HG03108 (cell line): ENCODE measurements around the gene DOCK2.

Experiments used
- ATAC-seq: cut with Tn5 transposase; IDR thresholded peaks from one replicate; pipeline ENCODE4 v1.9.1; 2021; ENCODE audit warnings: moderate library complexity; ENCODE audit not compliant: unreplicated experiment

DOCK2 gene

DNA sequence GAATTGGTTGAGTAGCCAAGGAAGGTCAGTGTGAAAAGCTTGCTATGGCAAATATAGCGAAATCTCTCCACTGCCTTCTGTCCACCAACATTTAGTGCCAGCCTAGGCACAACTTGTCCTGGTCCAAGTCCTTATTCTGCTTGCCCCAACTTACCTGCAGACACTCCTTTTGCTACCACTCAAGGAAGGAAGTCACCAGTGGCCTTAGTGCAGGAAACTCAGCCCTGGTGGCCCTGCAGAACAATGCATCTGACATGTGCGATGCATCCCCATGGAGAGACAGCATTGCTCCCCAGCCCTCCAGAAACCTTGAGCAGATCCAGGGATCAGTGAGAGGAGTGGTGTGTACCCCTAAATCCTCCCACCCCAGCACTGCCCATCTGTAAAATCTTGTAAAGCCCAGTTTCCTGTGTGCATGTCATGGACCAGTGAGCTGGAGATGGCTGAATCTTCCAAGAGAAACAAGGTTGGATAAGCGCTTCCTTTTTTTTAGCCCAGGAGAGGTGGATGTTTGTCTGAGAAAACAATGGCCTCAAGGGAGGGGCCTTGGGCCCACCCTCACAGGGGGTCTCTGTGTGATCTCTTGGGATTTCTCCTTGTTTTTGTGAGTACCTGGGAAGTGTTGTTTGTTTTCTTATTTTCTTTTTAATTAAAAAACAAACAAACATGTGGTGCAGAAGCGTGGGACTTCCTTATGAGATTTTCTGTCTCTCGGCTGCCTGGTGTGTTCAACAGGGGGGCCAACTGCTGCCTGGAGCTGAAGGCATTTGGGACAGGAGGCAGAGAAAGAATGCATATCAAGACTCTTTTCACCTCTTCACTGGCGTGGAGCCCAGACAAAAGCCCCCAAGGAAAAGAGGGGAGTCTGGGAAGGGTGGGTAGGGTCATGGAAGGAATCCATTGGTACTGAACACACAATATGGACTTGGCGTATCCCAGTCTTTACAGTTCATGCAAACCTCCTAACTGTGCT lies 472.3 kb downstream of the DOCK2 start:
- no peak for ATAC-seq

DNA sequence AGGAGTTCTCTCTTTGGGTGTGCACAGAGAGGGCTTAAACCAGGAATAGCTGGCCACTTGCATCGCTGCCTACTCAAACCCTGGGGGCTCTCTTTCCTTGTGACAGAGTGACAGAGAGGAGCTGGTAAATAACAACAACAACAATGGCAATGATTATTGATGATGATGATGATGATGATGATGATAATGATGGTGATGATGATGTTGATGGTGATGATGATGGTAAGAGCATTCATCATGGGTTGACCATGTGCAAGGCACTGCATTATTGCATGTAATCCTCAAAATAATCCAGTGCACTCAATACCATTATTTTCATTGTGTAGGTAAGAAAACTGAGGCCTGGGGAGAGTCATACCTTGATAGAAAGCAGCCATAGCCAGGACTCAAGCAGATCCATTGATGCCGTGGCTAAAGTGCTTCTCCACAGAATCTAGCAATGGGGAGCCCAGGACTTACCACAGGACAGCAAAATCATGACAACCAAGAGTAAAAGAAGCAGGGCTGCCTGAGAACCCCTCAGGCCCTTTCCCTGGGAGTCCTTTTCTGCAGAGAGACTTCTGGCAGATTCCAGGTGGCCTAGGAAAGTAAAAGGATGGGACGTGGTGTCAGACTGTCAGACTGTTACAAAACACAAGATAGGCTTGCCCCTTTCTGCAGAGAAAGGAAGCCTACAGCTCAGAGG lies 473.5 kb downstream of the DOCK2 start:
- ATAC-seq: no peak

DNA sequence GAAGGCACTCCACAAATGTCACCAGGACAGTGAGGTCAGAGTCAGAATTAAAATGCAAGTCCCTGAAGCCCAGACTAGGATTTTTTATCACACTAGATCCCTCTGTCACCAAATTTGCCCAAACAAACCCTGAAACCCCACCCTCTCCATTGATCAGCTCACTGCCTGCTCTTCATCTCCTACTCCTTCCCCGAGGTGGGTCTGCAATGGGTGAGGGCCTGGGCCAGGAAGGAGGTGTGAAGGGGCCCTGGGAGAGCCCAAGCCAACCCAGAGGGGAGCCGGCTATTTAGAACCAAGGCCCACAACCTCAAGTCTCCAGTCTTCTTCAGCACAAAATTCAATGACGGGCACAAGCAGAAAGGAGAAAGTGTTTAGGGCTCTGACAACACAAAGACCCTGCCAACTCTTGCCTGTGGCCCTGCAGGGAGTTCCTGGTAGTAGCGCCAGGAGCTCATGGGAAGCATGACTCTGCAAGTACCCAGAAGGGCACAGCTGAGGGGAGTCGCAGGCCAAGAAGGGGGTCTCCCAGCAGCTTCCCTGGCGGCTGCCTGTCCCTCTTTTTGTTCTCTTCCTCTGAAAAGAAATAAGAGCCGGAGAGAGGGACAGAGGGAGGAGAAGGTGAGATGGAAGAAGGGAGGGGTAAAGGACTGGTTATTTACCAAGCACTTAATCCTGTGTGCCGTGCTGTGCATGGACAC lies 474.2 kb downstream of the DOCK2 start:
- ATAC-seq: no peak

DNA sequence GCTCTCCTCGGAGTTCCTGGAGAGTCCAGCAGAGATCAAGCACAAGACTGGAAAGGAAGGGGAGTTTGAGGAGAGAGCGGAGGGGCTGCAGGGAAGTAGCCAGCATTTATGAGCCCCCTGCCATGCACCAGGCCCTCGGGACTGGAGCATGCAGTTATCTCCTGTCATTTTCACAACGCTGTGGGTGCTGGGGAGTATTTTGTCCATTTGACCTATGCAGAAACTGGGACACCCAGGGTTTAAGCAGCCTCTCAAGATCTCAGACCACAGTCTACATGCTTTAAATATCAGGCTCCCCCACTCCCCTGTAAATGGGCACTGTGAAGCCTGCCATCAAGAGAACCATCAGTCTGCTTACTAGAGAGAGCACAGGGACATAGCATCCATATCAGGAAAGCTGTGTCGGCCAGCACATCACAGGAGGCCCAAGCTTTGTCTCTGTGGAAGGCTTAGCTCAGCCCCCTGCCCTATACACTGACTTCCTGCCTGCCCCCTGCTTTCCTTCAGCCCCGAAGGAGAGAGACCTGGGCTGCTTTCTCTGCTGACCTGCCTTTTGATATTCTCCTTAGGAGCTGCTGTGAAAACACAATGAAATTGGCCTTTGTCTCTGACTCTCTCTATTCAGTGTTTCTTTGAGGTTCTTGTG lies 475.9 kb downstream of the DOCK2 start:
- no peak for ATAC-seq

DNA sequence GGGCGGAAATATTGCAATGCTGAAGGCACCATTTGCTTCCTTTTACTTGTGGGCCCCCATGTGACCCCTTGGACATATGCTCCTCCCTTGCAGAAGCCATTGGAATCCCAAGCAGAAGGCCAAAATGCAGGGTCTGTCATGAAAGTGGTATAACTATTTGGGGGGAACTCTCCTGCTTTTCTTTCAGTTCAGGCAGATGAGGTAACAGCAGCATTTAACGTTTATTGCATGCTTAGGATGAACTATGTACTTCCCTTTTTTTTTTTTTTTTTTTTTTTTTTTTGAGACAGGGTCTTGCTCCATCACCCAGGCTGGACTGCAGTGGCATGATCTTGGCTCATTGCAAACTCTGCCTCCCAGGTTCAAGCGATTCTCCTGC lies 476.4 kb downstream of the DOCK2 start:
- no peak for ATAC-seq

DNA sequence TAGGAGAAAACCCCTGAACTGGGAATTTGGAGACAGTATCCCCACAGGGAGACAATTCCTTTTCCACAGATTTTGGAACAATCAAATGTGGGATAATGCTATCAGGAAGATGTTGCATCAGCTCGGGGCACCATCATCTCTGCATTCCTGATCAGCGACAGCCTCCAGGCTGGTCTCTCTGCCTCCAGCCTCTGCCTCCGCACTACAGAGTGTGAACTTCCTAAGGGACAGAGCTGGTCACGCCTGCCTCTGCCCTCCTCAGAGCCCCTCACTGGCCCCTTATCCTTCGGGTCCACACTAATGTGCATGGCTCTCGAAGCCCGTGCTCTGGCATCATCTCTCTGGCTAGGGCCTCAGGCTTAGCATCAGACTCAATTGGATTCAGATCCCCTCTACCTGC lies 477.2 kb downstream of the DOCK2 start:
- ATAC-seq: no peak

DNA sequence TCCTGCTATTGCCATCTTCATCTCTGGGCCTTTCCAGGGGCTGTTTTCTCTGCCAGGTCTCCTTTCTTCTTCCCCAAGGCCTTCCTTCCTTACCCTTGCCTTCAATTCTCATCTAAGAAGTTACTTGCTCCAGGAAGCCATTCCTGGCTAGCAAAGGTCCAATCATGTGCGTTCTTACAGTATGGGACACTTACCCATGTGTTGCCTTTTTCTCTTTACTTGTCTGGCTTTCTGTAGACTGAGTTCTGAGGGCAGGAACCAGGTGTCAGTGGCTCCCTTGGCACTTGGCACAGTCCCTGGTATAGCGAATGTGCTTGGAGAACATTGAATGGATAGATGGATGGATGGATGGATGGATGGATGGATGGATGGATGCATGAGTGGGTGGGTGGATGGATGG lies 478.9 kb downstream of the DOCK2 start:
- no peak for ATAC-seq

DNA sequence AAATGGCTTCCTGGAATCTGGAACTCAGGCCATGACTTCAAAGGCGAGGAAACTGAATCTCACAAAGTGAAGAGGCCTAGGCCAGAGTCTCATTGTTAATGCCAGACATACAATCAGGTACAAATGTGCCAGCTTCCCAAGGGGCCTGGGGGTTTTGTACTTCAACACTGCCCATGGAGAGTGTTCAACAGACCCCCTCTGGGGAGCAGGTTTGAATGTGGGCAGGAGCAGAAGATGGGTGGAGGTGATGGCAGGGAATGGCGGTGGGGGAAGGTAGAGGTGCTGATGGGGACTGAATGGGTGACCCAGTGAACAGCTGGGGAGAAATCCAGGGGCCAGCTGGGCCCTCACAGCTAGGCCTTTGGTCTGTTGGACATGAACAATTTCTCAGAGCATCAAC lies 480.7 kb downstream of the DOCK2 start:
- no peak for ATAC-seq

DNA sequence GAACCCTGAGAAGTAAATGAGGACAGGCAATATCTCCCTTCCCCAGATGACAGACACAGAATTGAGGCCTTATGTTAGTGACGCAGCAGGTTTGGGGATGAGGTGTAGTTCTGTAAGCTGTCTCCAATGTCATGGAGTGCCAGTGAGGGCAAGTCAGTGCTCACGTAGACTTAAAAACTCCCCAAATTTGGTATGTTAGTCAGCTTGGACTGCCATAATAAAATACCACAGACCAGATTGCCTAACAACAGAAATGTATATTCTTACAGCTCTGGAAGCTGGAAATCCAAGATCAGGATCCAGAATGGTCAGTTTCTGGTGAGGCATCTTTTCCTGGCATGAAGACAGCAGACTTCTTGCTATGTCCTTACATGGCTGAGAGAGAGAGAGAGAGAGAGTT lies 483.5 kb downstream of the DOCK2 start:
- ATAC-seq: no peak

DNA sequence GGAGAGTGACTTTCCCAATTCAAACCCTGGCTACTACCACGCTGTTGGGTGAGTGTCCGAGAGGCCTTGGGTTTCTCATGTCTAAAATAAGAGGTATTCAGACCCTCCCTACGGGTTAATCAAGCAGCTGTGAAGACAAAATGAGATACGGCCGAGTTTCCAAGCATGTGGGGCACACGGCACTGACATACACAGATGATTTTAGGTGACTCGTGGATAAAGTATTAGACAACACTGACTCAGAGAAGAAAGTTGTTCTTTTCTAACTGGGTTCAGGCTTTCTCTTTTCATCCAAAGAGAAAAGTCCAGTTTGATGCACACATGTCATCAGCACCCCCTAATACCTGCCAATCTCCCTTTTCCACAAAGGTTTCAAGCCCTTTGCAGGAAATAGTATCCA lies 484.2 kb downstream of the DOCK2 start:
- no peak for ATAC-seq

DNA sequence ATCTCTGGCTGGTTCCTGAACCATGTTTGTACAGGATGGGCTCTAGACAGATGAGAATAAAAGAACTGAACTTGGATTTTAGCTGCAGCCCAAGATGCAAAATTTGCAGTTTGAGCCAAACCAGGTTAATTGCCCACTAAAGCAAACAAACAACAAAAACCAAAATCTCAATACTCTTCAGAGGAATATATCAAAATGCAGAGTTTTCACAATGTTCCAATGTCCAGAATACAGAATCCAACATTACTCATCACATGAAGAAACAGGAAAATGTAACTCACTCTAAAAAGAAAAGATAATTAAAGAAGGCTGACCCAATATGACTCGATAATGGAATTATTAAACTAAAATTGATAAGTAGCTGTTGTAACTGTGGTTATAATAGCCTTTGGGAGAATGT lies 489.0 kb downstream of the DOCK2 start:
- no peak for ATAC-seq

DNA sequence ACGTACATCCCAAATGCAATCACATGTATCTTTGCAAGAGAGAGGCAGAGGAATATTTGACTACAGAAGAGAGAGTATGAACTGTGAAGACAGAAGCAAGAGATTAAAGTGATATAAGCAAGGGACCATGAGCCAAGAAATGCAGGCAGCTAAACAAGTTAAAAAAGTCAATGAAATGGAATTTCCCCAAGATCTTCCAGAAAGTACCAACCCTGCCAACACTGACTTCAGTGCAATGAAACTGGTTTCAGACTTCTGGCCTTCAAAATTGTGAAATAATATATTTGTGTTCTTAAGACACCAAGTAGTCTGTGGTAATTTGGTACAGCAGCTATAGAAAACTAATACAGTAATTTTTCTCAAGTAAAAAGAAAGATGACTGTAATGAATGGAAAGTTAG lies 489.6 kb downstream of the DOCK2 start:
- no peak for ATAC-seq

DNA sequence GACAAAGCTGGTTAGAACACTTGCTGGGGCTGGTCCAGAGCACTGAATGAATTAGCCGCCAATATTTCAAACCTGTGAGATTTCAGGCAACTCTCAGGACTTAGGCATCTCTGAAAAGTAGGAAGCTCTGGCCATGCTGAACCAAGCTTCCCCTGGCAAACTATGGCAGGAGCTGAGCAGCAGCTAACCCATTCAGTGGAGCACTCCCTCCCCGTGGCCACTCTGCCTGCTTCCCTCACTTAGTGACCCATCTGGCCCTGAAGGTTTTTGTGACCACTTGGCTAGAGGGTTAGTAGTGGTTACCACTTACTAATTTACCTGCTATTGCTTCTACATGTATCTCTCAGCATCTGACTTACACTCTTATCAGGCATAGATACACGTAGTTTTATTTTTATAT lies 494.2 kb downstream of the DOCK2 start:
- ATAC-seq: no peak

DNA sequence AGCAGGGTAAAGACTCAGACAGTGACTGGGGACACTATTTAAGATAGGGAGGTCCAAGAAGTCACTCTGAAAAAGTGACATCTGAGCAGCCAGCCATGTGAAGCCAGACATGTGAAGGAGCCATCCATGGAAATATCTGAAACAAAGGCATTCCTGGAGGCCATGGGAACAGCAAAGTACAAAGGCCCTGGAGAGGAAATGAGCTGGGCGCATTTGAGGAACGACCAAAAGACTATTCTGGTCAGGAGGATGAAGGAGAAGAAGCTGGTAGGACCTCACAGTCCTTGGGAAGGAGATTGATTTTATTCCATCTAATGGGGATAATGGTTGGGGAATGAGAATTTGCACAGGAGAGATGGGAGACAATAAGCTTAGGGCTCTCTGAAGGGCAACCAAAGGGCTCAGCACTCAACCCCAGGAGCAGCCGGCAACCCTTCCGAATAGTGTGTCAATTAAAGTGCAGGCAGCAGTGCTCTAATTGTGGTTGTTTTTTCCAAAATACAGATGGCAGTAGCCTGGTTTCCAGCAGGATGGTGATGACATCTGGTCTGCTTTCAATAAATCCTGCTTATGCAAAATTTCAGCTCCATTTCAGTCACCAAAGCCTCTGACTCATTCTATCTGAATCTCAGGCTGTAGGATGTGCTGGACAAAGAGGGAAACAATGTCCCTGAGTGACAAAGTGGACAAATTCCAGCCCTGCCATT lies 495.3 kb downstream of the DOCK2 start:
- ATAC-seq: no peak
